Stomach (tissue), 4 donors: Measurements from ENCODE around the gene BCR.
"Not testable (repeated sequence)": the region's sequence is repeated elsewhere in the genome, so short reads cannot be mapped to it uniquely, and the experiment has no call there.

Experiments
- CTCF ChIP-seq, 7 experiments: fragments of 450-650 bp in 4 of 7; fragments of 200-600 bp in 3 of 7; sonication (generic) in 3 of 7; IDR thresholded peaks; one replicate each; pipeline ENCODE4 v1.5.1; 2016 to 2019; ENCODE audit warnings: antibody characterized with exemption in 7 of 7, control low read depth in 2 of 7, mild to moderate bottlenecking in 1 of 7
- POLR2A ChIP-seq, 4 donors: fragments of 450-650 bp; IDR thresholded peaks; one replicate each; pipeline ENCODE4 v1.6.1; 2016; ENCODE audit warnings: antibody characterized with exemption in 4 of 4, control low read depth in 2 of 4, mild to moderate bottlenecking in 1 of 4, moderate library complexity in 1 of 4
- POLR2AphosphoS5 ChIP-seq, 3 donors: sonication (generic); formaldehyde crosslinking; IDR thresholded peaks; one replicate each; pipeline ENCODE4 v1.6.1; 2016; ENCODE audit warnings: antibody characterized with exemption in 3 of 3

GRCh38 chr22:23318316-23318715 lies 138.0 kb downstream of the BCR start:
- not testable (repeated sequence) for TF ChIP-seq POLR2A, CTCF, POLR2AphosphoS5 (IDR thresholded peaks at IDR 0.05)
